ENCODE measurements around the gene KNL1. TPM values are rescaled to one million over a fixed set of nuclear protein-coding genes. Genes with fewer than 3 reads are reported as not detected.

The KNL1 gene
- total RNA-seq, 1 donor from 2014 or later, result 6.2 TPM

GRCh38 chr15:40584191-40584590, 9.9 kb upstream of the KNL1 start:
- H3K4me1 Mint-ChIP-seq (ENCODE audit: unreplicated experiment), result no peaks in the 10 kb centered on the region
- no peak for DNase-seq (ENCODE audit: extremely low spot score, unreplicated experiment)
- H3K4me3 Mint-ChIP-seq (ENCODE audit: unreplicated experiment), result no peak overlapping the region
- H3K9me3 Mint-ChIP-seq (ENCODE audit: unreplicated experiment), result no peaks in the 10 kb centered on the region
- no peak overlapping the region for H3K27ac Mint-ChIP-seq (ENCODE audit: unreplicated experiment)
- no peak for TF ChIP-seq CTCF (IDR thresholded peaks at IDR 0.05)
- H3K27me3 Mint-ChIP-seq (ENCODE audit: unreplicated experiment), result peaks cover 6% of the 10 kb centered on the region
- H3K36me3 Mint-ChIP-seq (ENCODE audit: unreplicated experiment), result no peaks in the 10 kb centered on the region

GRCh38 chr15:40590667-40591050, 3.4 kb upstream of the KNL1 start:
- Mint-ChIP-seq H3K36me3 (ENCODE audit: unreplicated experiment) (no peaks in the 10 kb centered on the region), H3K4me1 (ENCODE audit: unreplicated experiment) (peaks cover 13% of the 10 kb centered on the region), H3K9me3 (ENCODE audit: unreplicated experiment) (no peaks in the 10 kb centered on the region), H3K4me3 (ENCODE audit: unreplicated experiment) (no peak overlapping the region), H3K27me3 (ENCODE audit: unreplicated experiment) (peaks cover 3% of the 10 kb centered on the region), H3K27ac (ENCODE audit: unreplicated experiment) (no peak overlapping the region)
- TF ChIP-seq CTCF (IDR thresholded peaks at IDR 0.05), result no peak
- DNase-seq (ENCODE audit: extremely low spot score, unreplicated experiment), result no peak

- Mint-ChIP-seq H3K4me1 (ENCODE audit: unreplicated experiment) (peaks cover 16% of the 10 kb centered on the region), H3K36me3 (ENCODE audit: unreplicated experiment) (no peaks in the 10 kb centered on the region), H3K27ac (ENCODE audit: unreplicated experiment) (no peak overlapping the region)
Measured at GRCh38 chr15:40591389-40591788, 2.7 kb upstream of the KNL1 start.

GRCh38 chr15:40593165-40593564, 884 bp upstream of the KNL1 start:
- H3K27me3 Mint-ChIP-seq (ENCODE audit: unreplicated experiment), result peaks cover 3% of the 10 kb centered on the region

More at GRCh38 chr15:40591389-40591788, 2.7 kb upstream of the KNL1 start:
- no peak for TF ChIP-seq CTCF (IDR thresholded peaks at IDR 0.05)
- H3K4me3 Mint-ChIP-seq (ENCODE audit: unreplicated experiment), result no peak overlapping the region
- H3K9me3 Mint-ChIP-seq (ENCODE audit: unreplicated experiment), result no peaks in the 10 kb centered on the region
- H3K27me3 Mint-ChIP-seq (ENCODE audit: unreplicated experiment), result peaks cover 3% of the 10 kb centered on the region
- DNase-seq (ENCODE audit: extremely low spot score, unreplicated experiment), result no peak

GRCh38 chr15:40594429-40594836, 384 bp downstream of the KNL1 start:
- Mint-ChIP-seq H3K27ac (ENCODE audit: unreplicated experiment) (peak overlapping the region; percentile 100), H3K27me3 (ENCODE audit: unreplicated experiment) (no peaks in the 10 kb centered on the region), H3K36me3 (ENCODE audit: unreplicated experiment) (no peaks in the 10 kb centered on the region), H3K9me3 (ENCODE audit: unreplicated experiment) (no peaks in the 10 kb centered on the region), H3K4me3 (ENCODE audit: unreplicated experiment) (peak overlapping the region; percentile 94), H3K4me1 (ENCODE audit: unreplicated experiment) (peaks cover 16% of the 10 kb centered on the region)
- TF ChIP-seq CTCF (IDR thresholded peaks at IDR 0.05), result peak; percentile 22
- peak; percentile 87 for DNase-seq (ENCODE audit: extremely low spot score, unreplicated experiment)

More at GRCh38 chr15:40593165-40593564, 884 bp upstream of the KNL1 start:
- Mint-ChIP-seq H3K4me3 (ENCODE audit: unreplicated experiment) (no peak overlapping the region), H3K4me1 (ENCODE audit: unreplicated experiment) (peaks cover 16% of the 10 kb centered on the region), H3K36me3 (ENCODE audit: unreplicated experiment) (no peaks in the 10 kb centered on the region), H3K27ac (ENCODE audit: unreplicated experiment) (no peak overlapping the region), H3K9me3 (ENCODE audit: unreplicated experiment) (no peaks in the 10 kb centered on the region)
- DNase-seq (ENCODE audit: extremely low spot score, unreplicated experiment), result no peak
- no peak for TF ChIP-seq CTCF (IDR thresholded peaks at IDR 0.05)

Measured in osteocyte (in vitro differentiated cells).